Inflammatory macrophage treated with lipopolysaccharide for 1 hour (primary cell): ENCODE measurements around the gene SAA1.

ENCODE experiments used
- DNase-seq, 2 donors: peaks; one replicate each; pipeline ENCODE4 v3.0.0-alpha.2; 2020 to 2022

SAA1 gene

GRCh38 chr11:18312012-18312411 lies 45.9 kb downstream of the SAA1 start:
- DNase-seq: no peak

- peak; percentile 40 to 52 for DNase-seq
Measured at GRCh38 chr11:18312663-18313420, 46.8 kb downstream of the SAA1 start.

DNA sequence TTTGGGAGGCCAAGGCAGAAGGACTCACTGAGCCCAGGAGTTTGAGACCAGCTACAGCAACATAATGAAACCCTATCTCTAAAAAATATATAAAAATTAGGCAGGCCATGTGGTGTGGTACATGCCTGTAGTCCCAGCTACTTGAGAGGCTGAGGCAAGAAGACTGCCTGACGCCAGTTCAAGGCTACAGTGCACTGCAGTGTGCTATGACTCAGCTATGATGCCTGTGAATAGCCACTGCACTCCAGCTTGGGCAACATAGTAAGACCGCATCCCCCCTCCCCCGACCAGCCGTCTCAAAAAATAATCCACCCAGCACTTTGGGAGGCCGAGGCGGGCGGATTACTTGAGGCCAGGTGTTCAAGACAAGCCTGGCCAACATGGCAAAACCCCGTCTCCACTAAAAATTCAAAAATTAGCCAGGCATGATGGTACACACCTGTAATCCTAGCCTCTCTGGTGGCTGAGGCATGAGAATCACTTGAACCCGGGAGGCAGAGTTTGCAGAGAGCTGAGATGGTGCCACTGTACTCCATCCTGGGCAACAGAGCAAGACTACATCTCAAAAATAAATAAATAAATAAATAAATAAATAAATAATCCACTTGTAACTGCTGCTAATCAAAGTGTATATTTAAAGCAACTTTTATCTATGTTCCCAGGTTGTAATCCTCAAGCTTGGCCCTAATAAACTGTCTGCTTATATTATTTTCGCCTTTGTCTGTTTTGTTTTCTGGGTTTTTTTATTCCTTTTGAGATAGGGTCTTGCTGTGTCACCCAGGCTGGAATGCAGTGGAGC lies 48.1 kb downstream of the SAA1 start:
- DNase-seq: peak in 1 of 2 donors; percentile 47

GRCh38 chr11:18314784-18315523 lies 48.9 kb downstream of the SAA1 start:
- peak; percentile 76 to 88 for DNase-seq

DNA sequence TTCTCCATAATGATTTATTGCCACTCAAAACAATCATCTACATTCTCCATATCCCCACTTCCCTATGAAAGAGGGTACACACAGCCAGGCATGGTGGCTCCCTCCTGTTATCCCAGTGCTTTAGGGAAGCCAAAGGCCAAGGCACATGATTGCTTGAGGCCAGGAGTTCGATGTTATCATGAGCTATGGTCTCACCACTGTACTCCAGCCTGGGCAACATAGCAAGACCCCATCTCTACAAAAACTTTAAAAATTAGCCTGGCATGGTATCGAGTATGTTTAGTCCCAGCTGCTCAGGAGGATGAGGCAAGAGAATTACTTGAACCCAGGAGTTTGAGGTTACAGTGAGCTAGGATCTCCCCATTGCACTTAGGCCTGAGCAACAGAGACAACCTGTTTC lies 49.8 kb downstream of the SAA1 start:
- no peak for DNase-seq

GRCh38 chr11:18317551-18317950 lies 51.5 kb downstream of the SAA1 start:
- DNase-seq: no peak
